ENCODE measurements around the gene WDFY3. TPM values are rescaled to one million over a fixed set of nuclear protein-coding genes. Genes with fewer than 3 reads are reported as not detected.
"Not testable (repeated sequence)": the region's sequence is repeated elsewhere in the genome, so short reads cannot be mapped to it uniquely, and the experiment has no call there.

Gene WDFY3
- polyA plus RNA-seq, 1 donor = 18.6 TPM

GRCh38 chr4:84855774-84856173 is 110.7 kb downstream of the WDFY3 start:
- no peak for DNase-seq (ENCODE audit: low read depth)

- DNase-seq (ENCODE audit: low read depth) = no peak
Observed at GRCh38 chr4:84852081-84852480, 114.4 kb downstream of the WDFY3 start.

GRCh38 chr4:84849051-84849640 is 117.3 kb downstream of the WDFY3 start:
- DNase-seq (ENCODE audit: low read depth) = no peak

GRCh38 chr4:84848432-84848831 is 118.1 kb downstream of the WDFY3 start:
- DNase-seq (ENCODE audit: low read depth) = no peak

GRCh38 chr4:84847978-84848377 is 118.5 kb downstream of the WDFY3 start:
- no peak for DNase-seq (ENCODE audit: low read depth)

- DNase-seq (ENCODE audit: low read depth) = no peak
Observed at GRCh38 chr4:84846985-84847384, 119.5 kb downstream of the WDFY3 start.

GRCh38 chr4:84841435-84841834 is 125.1 kb downstream of the WDFY3 start:
- no peak for DNase-seq (ENCODE audit: low read depth)

- no peak for DNase-seq (ENCODE audit: low read depth)
Observed at GRCh38 chr4:84837751-84838150, 128.7 kb downstream of the WDFY3 start.

GRCh38 chr4:84829633-84830032 is 136.9 kb downstream of the WDFY3 start:
- not testable (repeated sequence) for DNase-seq (ENCODE audit: low read depth)

- DNase-seq (ENCODE audit: low read depth) = no peak
Observed at GRCh38 chr4:84826681-84827080, 139.8 kb downstream of the WDFY3 start.

- no peak for DNase-seq (ENCODE audit: low read depth)
Observed at GRCh38 chr4:84825701-84826341, 140.7 kb downstream of the WDFY3 start.

- DNase-seq (ENCODE audit: low read depth) = no peak
Observed at GRCh38 chr4:84821064-84821463, 145.4 kb downstream of the WDFY3 start.

GRCh38 chr4:84814094-84814750 is 152.3 kb downstream of the WDFY3 start:
- no peak for DNase-seq (ENCODE audit: low read depth)

GRCh38 chr4:84809946-84810345 is 156.5 kb downstream of the WDFY3 start:
- DNase-seq (ENCODE audit: low read depth) = no peak

GRCh38 chr4:84808332-84808731 is 158.2 kb downstream of the WDFY3 start:
- no peak for DNase-seq (ENCODE audit: low read depth)

- DNase-seq (ENCODE audit: low read depth) = not testable (repeated sequence)
Observed at GRCh38 chr4:84806541-84806940, 159.9 kb downstream of the WDFY3 start.

GRCh38 chr4:84804136-84804535 is 162.4 kb downstream of the WDFY3 start:
- no peak for DNase-seq (ENCODE audit: low read depth)

- DNase-seq (ENCODE audit: low read depth) = no peak
Observed at GRCh38 chr4:84803720-84804119, 162.8 kb downstream of the WDFY3 start.

GRCh38 chr4:84803116-84803515 is 163.4 kb downstream of the WDFY3 start:
- no peak for DNase-seq (ENCODE audit: low read depth)

- DNase-seq (ENCODE audit: low read depth) = no peak
Observed at GRCh38 chr4:84800256-84800655, 166.2 kb downstream of the WDFY3 start.

GRCh38 chr4:84799318-84799717 is 167.2 kb downstream of the WDFY3 start:
- no peak for DNase-seq (ENCODE audit: low read depth)

GRCh38 chr4:84796394-84796793 is 170.1 kb downstream of the WDFY3 start:
- DNase-seq (ENCODE audit: low read depth) = no peak
